Lower leg skin (tissue), 4 donors: ENCODE data around the gene SELENOF. TPM values are rescaled to one million over a fixed set of nuclear protein-coding genes. Genes with fewer than 3 reads are reported as not detected.
"Not testable (repeated sequence)": the region's sequence is repeated elsewhere in the genome, so short reads cannot be mapped to it uniquely, and the experiment has no call there.

Experiments used
- DNase-seq, 2 donors: peaks; one replicate each; pipeline ENCODE4 v3.0.0-alpha.2; 2019; ENCODE audit warnings: low spot score in 2 of 2
- H3K4me3 ChIP-seq: fragments of 200-600 bp; sonication (generic); 2 replicates; pipeline ENCODE4 v1.5.1; 2017; ENCODE audit warnings: mild to moderate bottlenecking, low read depth; ENCODE audit not compliant: poor library complexity, severe bottlenecking
- POLR2A ChIP-seq, 2 donors: fragments of 450-650 bp; IDR thresholded peaks; one replicate each; pipeline ENCODE4 v1.6.1; 2016 to 2017; ENCODE audit warnings: antibody characterized with exemption in 2 of 2, mild to moderate bottlenecking in 1 of 2, moderate library complexity in 1 of 2
- WGBS, 2 donors: methylation state at CpG; one replicate each; pipeline ENCODE4 v1.1.5; 2018; 5-methylcytosine and 5-hydroxymethylcytosine counted together
- intact Hi-C: fragments of 100-400 bp; cut with DNase I; formaldehyde crosslinking; loops from one replicate; pipeline ENCODE4 v1.15.0; 2023; ENCODE audit warnings: low total_unique reads
- total RNA-seq, 4 donors: library from RNA; depleted of rRNA; stranded (reverse); fragments of >200 nt; gene quantifications; one replicate each; pipeline ENCODE4 v1.1.0, GENCODE V29; 2016
- TF ChIP-seq, protein P1 (sequence below), 3 donors: fragments of 450-650 bp; IDR thresholded peaks; one replicate each; pipeline ENCODE4 v1.5.1; 2016; ENCODE audit warnings: antibody characterized with exemption in 3 of 3, mild to moderate bottlenecking in 3 of 3, moderate library complexity in 2 of 3

SELENOF gene
- total RNA-seq, 4 donors from 2014 or later: 52.2 to 92.4 (median 88.0) TPM

DNA sequence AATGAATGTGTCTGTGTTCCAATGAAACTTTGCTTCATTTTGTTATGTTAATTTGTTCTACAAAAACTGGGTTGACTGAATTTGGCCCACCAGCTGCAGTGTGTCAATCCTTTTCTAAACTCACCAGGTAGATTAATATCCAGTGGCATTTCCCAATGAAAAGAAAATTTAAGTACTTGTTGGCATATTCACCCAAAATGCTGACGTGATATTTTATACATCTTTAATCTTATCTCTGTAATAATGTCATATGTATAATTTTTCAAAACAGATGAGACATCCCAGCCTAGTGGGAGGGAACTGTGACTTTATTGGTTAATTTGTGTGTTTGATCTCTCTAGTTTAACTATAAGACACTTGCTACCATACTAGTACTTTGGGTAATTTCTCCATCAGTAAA is 8.1 kb downstream of the SELENOF start:
- no peak overlapping the region for H3K4me3 ChIP-seq
- TF ChIP-seq, protein P1, sequence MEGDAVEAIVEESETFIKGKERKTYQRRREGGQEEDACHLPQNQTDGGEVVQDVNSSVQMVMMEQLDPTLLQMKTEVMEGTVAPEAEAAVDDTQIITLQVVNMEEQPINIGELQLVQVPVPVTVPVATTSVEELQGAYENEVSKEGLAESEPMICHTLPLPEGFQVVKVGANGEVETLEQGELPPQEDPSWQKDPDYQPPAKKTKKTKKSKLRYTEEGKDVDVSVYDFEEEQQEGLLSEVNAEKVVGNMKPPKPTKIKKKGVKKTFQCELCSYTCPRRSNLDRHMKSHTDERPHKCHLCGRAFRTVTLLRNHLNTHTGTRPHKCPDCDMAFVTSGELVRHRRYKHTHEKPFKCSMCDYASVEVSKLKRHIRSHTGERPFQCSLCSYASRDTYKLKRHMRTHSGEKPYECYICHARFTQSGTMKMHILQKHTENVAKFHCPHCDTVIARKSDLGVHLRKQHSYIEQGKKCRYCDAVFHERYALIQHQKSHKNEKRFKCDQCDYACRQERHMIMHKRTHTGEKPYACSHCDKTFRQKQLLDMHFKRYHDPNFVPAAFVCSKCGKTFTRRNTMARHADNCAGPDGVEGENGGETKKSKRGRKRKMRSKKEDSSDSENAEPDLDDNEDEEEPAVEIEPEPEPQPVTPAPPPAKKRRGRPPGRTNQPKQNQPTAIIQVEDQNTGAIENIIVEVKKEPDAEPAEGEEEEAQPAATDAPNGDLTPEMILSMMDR (IDR thresholded peaks at IDR 0.05): no peak
- no peak for TF ChIP-seq POLR2A (IDR thresholded peaks at IDR 0.05)
- no peak for DNase-seq
- WGBS, 2 donors: 3 to 77% methylated on average over 1 of the region's 1 CpG
- intact Hi-C loops: no loop called here

DNA sequence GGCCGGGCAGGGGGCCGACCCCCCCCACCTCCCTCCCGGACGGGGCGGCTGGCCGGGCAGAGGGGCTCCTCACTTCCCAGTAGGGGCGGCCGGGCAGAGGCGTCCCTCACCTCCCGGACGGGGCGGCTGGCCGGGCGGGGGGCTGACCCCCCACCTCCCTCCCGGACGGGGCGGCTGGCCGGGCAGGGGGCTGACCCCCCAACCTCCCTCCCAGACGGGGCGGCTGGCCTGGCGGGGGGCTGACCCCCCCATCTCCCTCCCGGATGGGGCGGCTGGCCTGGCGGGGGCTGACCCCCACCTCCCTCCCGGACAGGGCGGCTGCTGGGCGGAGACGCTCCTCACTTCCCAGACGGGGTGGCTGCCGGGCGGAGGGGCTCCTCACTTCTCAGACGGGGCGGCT is 14.5 kb downstream of the SELENOF start:
- 92% methylated on average over 5 of the region's 33 CpGs; no CpG with 5 or more reads in 1 of the 2 donors for WGBS, 2 donors
- H3K4me3 ChIP-seq, DNase-seq, intact Hi-C loops: not testable (repeated sequence)

- H3K4me3 ChIP-seq: no peak overlapping the region
- WGBS, 2 donors: 95 to 98% methylated on average over 5 of the region's 5 CpGs
- intact Hi-C loops: no loop called here
- TF ChIP-seq, protein P1 (IDR thresholded peaks at IDR 0.05): no peak
- no peak for DNase-seq
These were observed 25.6 kb downstream of the SELENOF start for GRCh38 chr1:86888327-86888726.

DNA sequence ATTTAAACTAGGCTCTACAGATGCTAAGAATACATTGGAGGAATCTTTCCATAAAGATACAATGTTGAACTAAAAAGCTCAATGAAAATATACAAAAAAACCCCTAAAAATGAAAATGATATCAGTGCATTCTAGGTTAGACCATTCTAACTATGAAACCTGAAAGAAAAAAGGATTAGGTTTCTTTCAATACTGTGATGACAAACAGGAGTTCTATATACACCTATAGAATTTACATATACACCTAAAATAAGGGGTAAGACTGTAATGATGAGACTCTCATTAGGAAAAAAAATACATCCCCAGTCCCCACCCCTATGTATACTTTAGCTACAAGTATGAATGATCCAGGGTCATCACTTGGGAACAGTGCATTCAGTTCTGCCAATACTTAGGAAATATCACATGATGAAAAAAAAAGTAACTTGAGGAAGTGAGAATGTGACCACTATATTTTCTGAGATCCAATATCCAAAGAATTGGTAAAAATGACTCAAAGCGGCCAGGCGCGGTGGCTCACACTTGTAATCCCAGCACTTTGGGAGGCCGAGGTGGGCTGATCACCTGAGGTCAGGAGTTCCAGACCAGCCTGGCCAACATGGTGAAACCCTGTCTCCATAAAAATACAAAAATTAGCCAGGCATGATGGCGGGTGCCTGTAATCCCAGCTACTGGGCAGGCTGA is 26.3 kb downstream of the SELENOF start:
- 93 to 96% methylated on average over 5 of the region's 5 CpGs for WGBS, 2 donors
- DNase-seq: no peak
- no peak for TF ChIP-seq POLR2A (IDR thresholded peaks at IDR 0.05)
- TF ChIP-seq, protein P1 (IDR thresholded peaks at IDR 0.05): no peak
- H3K4me3 ChIP-seq: no peak overlapping the region
- intact Hi-C loops: no loop called here

DNA sequence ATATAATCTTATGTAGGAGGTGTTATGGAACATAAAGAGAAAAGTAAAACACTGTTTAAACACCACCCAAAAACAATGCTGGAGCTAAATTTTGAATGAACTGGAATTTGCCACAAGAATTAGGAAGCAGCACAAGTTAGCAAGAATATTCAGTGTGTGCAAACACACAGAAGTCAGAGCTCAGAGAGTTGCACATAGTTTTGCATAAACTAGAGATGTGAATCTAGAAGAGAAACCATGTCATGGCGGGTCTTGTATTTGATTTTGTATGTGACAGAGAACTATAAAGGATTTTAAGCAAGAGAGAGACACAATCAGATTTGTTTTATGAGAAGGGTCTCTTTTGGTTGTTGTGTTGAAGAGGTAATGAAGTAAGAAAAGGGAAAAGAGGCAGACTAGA is 38.2 kb downstream of the SELENOF start:
- intact Hi-C loops: no loop called here
- no peak overlapping the region for H3K4me3 ChIP-seq
- DNase-seq: no peak
- 93 to 100% methylated on average over 1 of the region's 1 CpG for WGBS, 2 donors
- no peak for TF ChIP-seq POLR2A (IDR thresholded peaks at IDR 0.05)
- TF ChIP-seq, protein P1 (IDR thresholded peaks at IDR 0.05): no peak

DNA sequence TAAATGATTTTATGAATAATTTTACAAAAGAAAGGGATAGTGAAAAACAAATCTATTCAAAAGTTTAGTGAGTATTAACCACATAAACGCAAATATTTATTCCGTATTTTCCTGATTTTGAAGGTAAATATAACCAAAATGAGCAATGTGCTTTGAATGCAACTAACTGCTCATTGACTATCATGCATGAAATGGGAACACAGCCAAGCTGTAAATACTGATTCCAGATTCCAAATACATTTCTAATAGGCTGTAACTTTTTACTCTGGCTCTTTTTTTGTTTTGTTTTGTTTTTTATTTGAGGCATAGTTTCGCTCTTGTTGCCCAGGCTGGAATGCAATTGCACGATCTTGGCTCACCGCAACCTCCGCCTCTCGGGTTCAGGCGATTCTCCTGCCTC is 41.8 kb downstream of the SELENOF start:
- no peak for TF ChIP-seq POLR2A (IDR thresholded peaks at IDR 0.05)
- TF ChIP-seq, protein P1 (IDR thresholded peaks at IDR 0.05): no peak
- 86 to 90% methylated on average over 8 of the region's 8 CpGs for WGBS, 2 donors
- H3K4me3 ChIP-seq: no peak overlapping the region
- intact Hi-C loops: no loop called here
- no peak for DNase-seq
